GM23338 (cell line): ENCODE results near the gene USH2A. TPM values are rescaled to one million over a fixed set of nuclear protein-coding genes. Genes with fewer than 3 reads are reported as not detected.

ENCODE experiments used
- ATAC-seq: fragments of 200-7000 bp; cut with Tn5 transposase; 3 replicates; pipeline ENCODE4 v1.9.1; 2020
- DNase-seq: peaks from one replicate; pipeline ENCODE4 v3.0.0-alpha.2; 2015; ENCODE audit warnings: low spot score
- H2AFZ ChIP-seq: fragments of 200-600 bp; sonication (generic); 2 replicates; pipeline ENCODE4 v1.8.0; 2016; ENCODE audit warnings: antibody characterized with exemption, mild to moderate bottlenecking, moderate library complexity
- H3F3A ChIP-seq: fragments of 200-600 bp; sonication (generic); replicated peaks from 2 replicates; pipeline ENCODE4 v1.8.0; 2017; ENCODE audit warnings: antibody characterized with exemption, mixed run types, low read depth
- H3K27ac ChIP-seq: fragments of 200-600 bp; sonication (generic); 2 replicates; pipeline ENCODE4 v1.6.1; 2016; ENCODE audit warnings: low read depth
- H3K27me3 ChIP-seq: fragments of 200-600 bp; sonication (generic); 2 replicates; pipeline ENCODE4 v1.8.0; 2016; ENCODE audit warnings: mild to moderate bottlenecking, mixed run types, moderate library complexity; ENCODE audit not compliant: insufficient read depth
- H3K36me3 ChIP-seq: fragments of 200-600 bp; sonication (generic); 2 replicates; pipeline ENCODE4 v1.8.0; 2016; ENCODE audit warnings: mild to moderate bottlenecking; ENCODE audit not compliant: insufficient read depth
- H3K4me1 ChIP-seq: fragments of 200-600 bp; sonication (generic); 2 replicates; pipeline ENCODE4 v1.8.0; 2016; ENCODE audit warnings: mild to moderate bottlenecking, moderate library complexity; ENCODE audit not compliant: insufficient read depth
- H3K4me2 ChIP-seq: fragments of 200-600 bp; sonication (generic); 2 replicates; pipeline ENCODE4 v1.7.1; 2017; ENCODE audit warnings: mixed run types
- H3K4me3 ChIP-seq: fragments of 200-600 bp; sonication (generic); 2 replicates; pipeline ENCODE4 v1.6.1; 2016; ENCODE audit warnings: mixed run types
- H3K79me2 ChIP-seq: fragments of 200-600 bp; sonication (generic); replicated peaks from 2 replicates; pipeline ENCODE4 v1.8.0; 2017; ENCODE audit warnings: mild to moderate bottlenecking; ENCODE audit not compliant: insufficient read depth
- H3K9me2 ChIP-seq: fragments of 200-600 bp; sonication (generic); 2 replicates; pipeline ENCODE4 v1.8.0; 2017; ENCODE audit not compliant: insufficient read depth
- H4K20me1 ChIP-seq: fragments of 200-600 bp; sonication (generic); replicated peaks from 2 replicates; pipeline ENCODE4 v1.8.0; 2017; ENCODE audit warnings: mild to moderate bottlenecking; ENCODE audit not compliant: insufficient read depth
- H3K27ac Mint-ChIP-seq: 2 replicates; pipeline ENCODE4 v1.8.0; 2020; ENCODE audit warnings: inconsistent platforms, mild to moderate bottlenecking, moderate library complexity, mixed read lengths
- H3K27me3 Mint-ChIP-seq: 3 replicates; pipeline ENCODE4 v1.8.0; 2022; ENCODE audit warnings: low read depth, mild to moderate bottlenecking, moderate library complexity, mixed read lengths, inconsistent platforms; ENCODE audit not compliant: insufficient read depth, poor library complexity
- H3K36me3 Mint-ChIP-seq: 3 replicates; pipeline ENCODE4 v1.8.0; 2021; ENCODE audit warnings: low read depth, mild to moderate bottlenecking, inconsistent platforms, moderate library complexity, mixed read lengths
- H3K4me1 Mint-ChIP-seq: 3 replicates; pipeline ENCODE4 v1.8.0; 2020; ENCODE audit warnings: mild to moderate bottlenecking, inconsistent platforms, mixed read lengths
- H3K4me3 Mint-ChIP-seq: 3 replicates; pipeline ENCODE4 v1.8.0; 2021; ENCODE audit warnings: moderate library complexity, mild to moderate bottlenecking, inconsistent platforms, mixed read lengths
- H3K9me3 Mint-ChIP-seq: 3 replicates; pipeline ENCODE4 v1.8.0; 2020; ENCODE audit warnings: moderate library complexity, mild to moderate bottlenecking, inconsistent platforms, mixed read lengths
- NANOG ChIP-seq: IDR thresholded peaks from 2 replicates; pipeline ENCODE4 v1.6.1; 2016; ENCODE audit warnings: antibody characterized with exemption, borderline replicate concordance
- ZNF114 ChIP-seq: fragments of 250-450 bp; sonication (Bioruptor Pico); IDR thresholded peaks from 2 replicates; pipeline ENCODE4 v1.5.0; 2020; ENCODE audit warnings: mild to moderate bottlenecking, moderate library complexity
- polyA plus RNA-seq: library from polyadenylated mRNA; unstranded; fragments of >200 nt; fragmentation: Nextera tagmentation; extraction: Ambion mirVana; gene quantifications from 2 replicates; pipeline ENCODE4 v1.2.1, GENCODE V29; 2016
- total RNA-seq: library from RNA; depleted of rRNA; stranded (reverse); fragments of >200 nt; shearing (Covaris generic); gene quantifications from 2 replicates; pipeline ENCODE4 v1.2.3, GENCODE V29; 2014
- TF ChIP-seq, protein P1 (sequence below): fragments of 250-450 bp; sonication (Bioruptor Pico); IDR thresholded peaks from 2 replicates; pipeline ENCODE4 v1.5.0; 2020; ENCODE audit warnings: mild to moderate bottlenecking, moderate library complexity
- TF ChIP-seq, protein P2 (sequence below): IDR thresholded peaks from one replicate; pipeline ENCODE4 v1.6.1; 2018; ENCODE audit warnings: antibody characterized with exemption; ENCODE audit not compliant: unreplicated experiment

USH2A gene
- total and polyA plus RNA-seq, 2 experiments from 2014 or later: 0.03 TPM

DNA sequence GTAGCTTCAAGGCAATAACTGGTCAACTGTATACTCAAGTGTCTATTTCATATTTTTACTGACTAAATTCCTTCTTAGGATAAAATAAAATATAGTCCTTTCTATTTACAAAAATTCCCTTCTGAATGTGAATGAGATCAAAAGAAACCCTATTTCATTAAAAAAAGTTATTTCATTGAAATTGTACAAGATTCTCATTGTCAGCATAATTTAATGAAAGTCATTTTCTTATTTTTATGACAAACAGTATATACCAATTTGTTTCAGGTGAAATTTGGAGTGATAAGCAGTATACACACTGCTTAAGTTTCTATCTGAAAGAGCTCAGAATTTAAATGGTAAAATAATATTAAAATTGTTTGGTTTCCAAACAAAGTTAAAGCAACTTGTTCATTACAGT lies 269.2 kb downstream of the USH2A start (continued):
- TF ChIP-seq, protein P1, sequence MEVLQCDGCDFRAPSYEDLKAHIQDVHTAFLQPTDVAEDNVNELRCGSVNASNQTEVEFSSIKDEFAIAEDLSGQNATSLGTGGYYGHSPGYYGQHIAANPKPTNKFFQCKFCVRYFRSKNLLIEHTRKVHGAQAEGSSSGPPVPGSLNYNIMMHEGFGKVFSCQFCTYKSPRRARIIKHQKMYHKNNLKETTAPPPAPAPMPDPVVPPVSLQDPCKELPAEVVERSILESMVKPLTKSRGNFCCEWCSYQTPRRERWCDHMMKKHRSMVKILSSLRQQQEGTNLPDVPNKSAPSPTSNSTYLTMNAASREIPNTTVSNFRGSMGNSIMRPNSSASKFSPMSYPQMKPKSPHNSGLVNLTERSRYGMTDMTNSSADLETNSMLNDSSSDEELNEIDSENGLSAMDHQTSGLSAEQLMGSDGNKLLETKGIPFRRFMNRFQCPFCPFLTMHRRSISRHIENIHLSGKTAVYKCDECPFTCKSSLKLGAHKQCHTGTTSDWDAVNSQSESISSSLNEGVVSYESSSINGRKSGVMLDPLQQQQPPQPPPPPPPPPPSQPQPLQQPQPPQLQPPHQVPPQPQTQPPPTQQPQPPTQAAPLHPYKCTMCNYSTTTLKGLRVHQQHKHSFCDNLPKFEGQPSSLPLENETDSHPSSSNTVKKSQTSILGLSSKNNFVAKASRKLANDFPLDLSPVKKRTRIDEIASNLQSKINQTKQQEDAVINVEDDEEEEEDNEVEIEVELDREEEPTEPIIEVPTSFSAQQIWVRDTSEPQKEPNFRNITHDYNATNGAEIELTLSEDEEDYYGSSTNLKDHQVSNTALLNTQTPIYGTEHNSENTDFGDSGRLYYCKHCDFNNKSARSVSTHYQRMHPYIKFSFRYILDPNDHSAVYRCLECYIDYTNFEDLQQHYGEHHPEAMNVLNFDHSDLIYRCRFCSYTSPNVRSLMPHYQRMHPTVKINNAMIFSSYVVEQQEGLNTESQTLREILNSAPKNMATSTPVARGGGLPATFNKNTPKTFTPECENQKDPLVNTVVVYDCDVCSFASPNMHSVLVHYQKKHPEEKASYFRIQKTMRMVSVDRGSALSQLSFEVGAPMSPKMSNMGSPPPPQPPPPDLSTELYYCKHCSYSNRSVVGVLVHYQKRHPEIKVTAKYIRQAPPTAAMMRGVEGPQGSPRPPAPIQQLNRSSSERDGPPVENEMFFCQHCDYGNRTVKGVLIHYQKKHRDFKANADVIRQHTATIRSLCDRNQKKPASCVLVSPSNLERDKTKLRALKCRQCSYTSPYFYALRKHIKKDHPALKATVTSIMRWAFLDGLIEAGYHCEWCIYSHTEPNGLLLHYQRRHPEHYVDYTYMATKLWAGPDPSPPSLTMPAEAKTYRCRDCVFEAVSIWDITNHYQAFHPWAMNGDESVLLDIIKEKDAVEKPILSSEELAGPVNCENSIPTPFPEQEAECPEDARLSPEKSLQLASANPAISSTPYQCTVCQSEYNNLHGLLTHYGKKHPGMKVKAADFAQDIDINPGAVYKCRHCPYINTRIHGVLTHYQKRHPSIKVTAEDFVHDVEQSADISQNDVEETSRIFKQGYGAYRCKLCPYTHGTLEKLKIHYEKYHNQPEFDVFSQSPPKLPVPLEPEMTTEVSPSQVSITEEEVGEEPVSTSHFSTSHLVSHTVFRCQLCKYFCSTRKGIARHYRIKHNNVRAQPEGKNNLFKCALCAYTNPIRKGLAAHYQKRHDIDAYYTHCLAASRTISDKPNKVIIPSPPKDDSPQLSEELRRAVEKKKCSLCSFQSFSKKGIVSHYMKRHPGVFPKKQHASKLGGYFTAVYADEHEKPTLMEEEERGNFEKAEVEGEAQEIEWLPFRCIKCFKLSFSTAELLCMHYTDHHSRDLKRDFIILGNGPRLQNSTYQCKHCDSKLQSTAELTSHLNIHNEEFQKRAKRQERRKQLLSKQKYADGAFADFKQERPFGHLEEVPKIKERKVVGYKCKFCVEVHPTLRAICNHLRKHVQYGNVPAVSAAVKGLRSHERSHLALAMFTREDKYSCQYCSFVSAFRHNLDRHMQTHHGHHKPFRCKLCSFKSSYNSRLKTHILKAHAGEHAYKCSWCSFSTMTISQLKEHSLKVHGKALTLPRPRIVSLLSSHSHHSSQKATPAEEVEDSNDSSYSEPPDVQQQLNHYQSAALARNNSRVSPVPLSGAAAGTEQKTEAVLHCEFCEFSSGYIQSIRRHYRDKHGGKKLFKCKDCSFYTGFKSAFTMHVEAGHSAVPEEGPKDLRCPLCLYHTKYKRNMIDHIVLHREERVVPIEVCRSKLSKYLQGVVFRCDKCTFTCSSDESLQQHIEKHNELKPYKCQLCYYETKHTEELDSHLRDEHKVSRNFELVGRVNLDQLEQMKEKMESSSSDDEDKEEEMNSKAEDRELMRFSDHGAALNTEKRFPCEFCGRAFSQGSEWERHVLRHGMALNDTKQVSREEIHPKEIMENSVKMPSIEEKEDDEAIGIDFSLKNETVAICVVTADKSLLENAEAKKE (CRISPR knock-in tag): no peak
- TF ChIP-seq ZNF114 (CRISPR knock-in tag) (no peak), NANOG (no peak)

DNA sequence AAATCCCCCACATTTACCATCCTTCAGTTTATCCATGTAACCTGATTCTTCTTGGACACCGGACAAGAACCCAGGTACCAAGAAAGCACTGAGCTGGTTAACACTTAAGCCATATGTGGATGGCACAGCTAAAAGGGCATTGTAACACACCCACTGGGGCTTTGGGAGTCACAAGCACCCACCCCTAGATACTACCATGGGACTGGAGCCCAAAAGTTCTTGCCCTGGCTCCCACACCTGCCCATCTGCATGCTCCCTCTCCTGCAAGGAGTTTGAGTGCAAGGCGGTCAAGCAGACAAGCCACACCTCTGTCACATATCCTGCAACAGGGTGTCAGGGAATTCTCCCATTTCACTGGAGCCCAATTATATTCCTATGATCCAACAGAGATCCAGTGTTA lies 270.1 kb downstream of the USH2A start:
- H3K4me3 Mint-ChIP-seq: no peak overlapping the region
- no peak overlapping the region for H2AFZ ChIP-seq
- no peaks in the 10 kb centered on the region for H4K20me1 ChIP-seq
- no peaks in the 10 kb centered on the region for H3K79me2 ChIP-seq
- H3K27me3 Mint-ChIP-seq: peaks cover 3% of the 10 kb centered on the region
- H3K4me1 ChIP-seq: 0 out of 2 replicates have a peak, but pooled peaks cover 4% of the 10 kb centered on the region
- no peak overlapping the region for H3K4me2 ChIP-seq
- H3K27ac Mint-ChIP-seq: no peak overlapping the region
- H3K27ac ChIP-seq: no peak overlapping the region
- peaks cover 13% of the 10 kb centered on the region; the same call in 2 of the 3 replicates for H3K9me3 Mint-ChIP-seq
- DNase-seq: no peak
- H3K4me1 Mint-ChIP-seq: peaks cover 10% of the 10 kb centered on the region; the same call in 2 of the 3 replicates
- peaks cover 40% of the 10 kb centered on the region for H3K36me3 Mint-ChIP-seq
- H3K4me3 ChIP-seq: no peak overlapping the region
- no peaks in the 10 kb centered on the region for H3F3A ChIP-seq
- no peak for ATAC-seq
- peaks cover 9% of the 10 kb centered on the region for H3K36me3 ChIP-seq
- peaks cover 3% of the 10 kb centered on the region; the same call in 1 of the 2 replicates for H3K9me2 ChIP-seq
- H3K27me3 ChIP-seq: no peaks in the 10 kb centered on the region
- TF ChIP-seq, protein P2, sequence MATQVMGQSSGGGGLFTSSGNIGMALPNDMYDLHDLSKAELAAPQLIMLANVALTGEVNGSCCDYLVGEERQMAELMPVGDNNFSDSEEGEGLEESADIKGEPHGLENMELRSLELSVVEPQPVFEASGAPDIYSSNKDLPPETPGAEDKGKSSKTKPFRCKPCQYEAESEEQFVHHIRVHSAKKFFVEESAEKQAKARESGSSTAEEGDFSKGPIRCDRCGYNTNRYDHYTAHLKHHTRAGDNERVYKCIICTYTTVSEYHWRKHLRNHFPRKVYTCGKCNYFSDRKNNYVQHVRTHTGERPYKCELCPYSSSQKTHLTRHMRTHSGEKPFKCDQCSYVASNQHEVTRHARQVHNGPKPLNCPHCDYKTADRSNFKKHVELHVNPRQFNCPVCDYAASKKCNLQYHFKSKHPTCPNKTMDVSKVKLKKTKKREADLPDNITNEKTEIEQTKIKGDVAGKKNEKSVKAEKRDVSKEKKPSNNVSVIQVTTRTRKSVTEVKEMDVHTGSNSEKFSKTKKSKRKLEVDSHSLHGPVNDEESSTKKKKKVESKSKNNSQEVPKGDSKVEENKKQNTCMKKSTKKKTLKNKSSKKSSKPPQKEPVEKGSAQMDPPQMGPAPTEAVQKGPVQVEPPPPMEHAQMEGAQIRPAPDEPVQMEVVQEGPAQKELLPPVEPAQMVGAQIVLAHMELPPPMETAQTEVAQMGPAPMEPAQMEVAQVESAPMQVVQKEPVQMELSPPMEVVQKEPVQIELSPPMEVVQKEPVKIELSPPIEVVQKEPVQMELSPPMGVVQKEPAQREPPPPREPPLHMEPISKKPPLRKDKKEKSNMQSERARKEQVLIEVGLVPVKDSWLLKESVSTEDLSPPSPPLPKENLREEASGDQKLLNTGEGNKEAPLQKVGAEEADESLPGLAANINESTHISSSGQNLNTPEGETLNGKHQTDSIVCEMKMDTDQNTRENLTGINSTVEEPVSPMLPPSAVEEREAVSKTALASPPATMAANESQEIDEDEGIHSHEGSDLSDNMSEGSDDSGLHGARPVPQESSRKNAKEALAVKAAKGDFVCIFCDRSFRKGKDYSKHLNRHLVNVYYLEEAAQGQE: no peak
- TF ChIP-seq, protein P1 (CRISPR knock-in tag): no peak
